Muscle of back (tissue), 11 donors: ENCODE data around the gene RNF220. TPM values are rescaled to one million over a fixed set of nuclear protein-coding genes. Genes with fewer than 3 reads are reported as not detected.
"Not testable (repeated sequence)": the region's sequence is repeated elsewhere in the genome, so short reads cannot be mapped to it uniquely, and the experiment has no call there.

Experiments used
- DNase-seq, 3 donors: peaks; one replicate each; pipeline versions ENCODE4 v3.0.0 to v3.0.0-alpha.2; 2013
- polyA plus RNA-seq, 10 donors: library from polyadenylated mRNA; unstranded; fragments of 120-200 nt; gene quantifications; one replicate each; pipeline ENCODE4 v1.2.1, GENCODE V29; 2013; ENCODE audit not compliant: insufficient read length in 10 of 10

RNF220 gene
- polyA plus RNA-seq, 10 donors, result 42.6 to 70.8 (median 54.1) TPM

DNA sequence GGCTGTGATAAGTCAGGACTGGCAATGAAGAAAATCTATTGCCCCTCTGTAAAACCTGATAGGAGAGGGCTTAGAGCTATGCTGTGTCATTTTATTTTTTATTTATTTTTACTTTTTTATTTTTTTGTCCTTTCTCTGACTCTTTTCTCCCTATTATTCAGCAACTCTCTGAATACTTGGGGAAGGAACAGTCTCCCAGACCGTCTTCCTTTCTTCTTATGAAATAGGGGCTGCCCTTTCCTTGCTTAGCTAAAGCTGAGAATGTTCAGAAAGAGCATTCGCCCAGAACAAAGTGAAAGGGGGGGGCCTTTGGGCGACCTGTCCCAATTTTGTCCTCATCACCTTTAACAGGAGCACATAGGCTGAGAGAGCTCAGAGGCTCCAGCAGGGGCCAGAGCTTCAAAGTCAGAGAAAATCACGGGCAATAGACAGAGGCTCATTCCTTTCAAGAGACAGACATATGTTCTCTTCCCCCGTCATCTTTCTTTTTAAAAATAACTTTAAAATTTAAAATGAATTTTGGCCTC is 80.9 kb downstream of the RNF220 start:
- DNase-seq, result no peak

DNA sequence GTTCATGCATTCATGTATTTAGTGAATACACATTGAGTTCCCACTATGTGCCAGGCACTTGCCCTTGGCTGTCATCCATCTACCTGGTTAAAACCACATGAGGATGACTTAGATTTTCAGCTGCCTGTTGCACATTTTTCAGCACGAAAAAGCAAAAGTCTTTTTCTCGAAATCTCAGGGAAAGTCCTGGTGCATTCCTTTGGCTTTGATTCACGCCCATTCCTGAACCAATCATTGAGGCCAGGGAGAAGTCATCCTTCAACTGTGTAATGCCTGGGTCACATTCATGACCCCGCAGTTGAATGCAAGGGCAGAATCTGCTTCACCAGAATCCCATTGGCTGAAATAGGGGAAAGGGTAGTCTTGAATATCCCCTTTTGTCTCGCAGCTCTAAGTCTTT is 84.4 kb downstream of the RNF220 start:
- no peak for DNase-seq

DNA sequence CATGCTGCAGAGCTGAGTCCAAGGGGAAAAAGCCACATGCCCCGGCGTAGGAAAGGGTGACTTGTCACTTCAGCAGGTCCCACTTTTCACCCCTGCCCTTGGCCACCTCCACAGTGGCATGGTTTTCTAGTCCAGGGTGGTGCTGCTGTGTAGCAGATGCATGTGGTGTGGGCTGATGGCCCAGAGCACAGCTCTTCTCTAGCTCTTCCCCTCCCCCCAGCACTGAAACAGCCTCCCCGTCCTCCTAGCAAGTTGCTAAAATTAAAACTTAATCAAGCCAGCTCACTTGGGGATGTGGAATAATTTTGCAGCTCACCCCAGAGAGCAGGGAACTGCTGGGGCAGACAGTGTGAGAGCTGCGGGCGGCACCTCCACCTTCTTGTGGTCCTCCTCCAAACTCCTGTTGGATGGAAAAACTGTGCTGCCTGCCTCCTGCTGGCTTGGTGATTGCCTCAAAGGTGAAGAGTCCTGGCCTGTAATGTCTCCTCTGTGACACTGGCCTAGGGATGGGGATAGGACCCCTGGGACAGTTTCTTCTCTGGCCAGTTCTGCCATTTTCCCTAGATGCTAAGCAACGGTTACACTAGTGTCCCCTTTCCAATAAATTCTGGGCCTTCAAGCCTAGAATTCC is 91.6 kb downstream of the RNF220 start:
- no peak for DNase-seq

DNA sequence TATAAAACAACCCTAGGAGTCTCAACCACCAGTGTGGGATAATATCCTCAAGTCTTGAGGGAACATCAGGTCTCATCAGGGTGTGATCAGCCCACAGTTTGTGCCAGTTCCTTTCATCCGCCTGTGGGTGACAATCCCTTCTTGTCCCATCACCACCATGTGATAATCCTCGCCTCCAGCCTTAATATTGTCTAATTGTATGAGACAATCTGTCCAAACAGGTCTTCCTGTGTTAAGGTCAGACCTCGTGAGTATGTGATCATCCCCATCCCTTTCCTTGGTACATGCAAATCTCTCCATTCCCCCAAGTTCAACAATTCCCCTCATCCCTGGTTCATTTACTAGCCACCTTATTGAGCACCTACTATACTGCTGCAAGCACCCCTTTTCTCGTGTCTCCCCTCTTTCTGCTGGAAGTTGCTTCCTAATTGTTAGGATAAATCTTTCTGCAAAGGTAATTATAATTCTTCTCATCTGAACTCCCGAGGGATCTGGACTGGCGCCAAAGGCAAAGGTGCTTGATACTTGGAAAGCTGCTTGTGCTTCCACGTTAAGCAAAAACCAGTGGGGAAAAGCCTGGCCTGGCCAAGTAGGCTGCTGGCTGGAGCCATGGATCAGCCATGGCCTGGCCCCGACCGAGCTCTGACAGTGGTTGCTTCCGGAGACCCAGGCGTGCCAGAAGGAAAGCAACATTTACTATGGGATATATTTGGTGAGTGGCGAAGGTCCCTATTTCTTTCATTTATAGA is 92.5 kb downstream of the RNF220 start:
- no peak for DNase-seq

DNA sequence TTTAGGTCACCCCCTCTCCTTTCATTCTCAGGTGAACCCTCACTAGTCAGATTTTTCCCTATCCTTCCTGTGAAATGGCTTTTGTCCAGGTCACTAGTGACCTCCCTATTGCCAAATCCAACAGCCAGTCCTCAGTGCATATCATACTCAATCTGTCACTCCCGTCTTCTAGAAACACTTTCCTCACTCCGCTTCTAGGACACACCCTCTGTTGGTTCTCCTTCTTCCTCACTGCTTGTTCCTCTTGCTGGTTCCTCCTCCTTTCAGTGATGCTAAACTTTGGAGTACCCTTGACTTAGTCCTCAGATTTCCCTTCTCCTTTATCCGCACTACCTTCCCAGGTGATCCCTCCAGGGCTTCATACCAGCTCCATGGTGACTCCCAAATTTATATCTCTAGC is 94.3 kb downstream of the RNF220 start:
- no peak for DNase-seq

DNA sequence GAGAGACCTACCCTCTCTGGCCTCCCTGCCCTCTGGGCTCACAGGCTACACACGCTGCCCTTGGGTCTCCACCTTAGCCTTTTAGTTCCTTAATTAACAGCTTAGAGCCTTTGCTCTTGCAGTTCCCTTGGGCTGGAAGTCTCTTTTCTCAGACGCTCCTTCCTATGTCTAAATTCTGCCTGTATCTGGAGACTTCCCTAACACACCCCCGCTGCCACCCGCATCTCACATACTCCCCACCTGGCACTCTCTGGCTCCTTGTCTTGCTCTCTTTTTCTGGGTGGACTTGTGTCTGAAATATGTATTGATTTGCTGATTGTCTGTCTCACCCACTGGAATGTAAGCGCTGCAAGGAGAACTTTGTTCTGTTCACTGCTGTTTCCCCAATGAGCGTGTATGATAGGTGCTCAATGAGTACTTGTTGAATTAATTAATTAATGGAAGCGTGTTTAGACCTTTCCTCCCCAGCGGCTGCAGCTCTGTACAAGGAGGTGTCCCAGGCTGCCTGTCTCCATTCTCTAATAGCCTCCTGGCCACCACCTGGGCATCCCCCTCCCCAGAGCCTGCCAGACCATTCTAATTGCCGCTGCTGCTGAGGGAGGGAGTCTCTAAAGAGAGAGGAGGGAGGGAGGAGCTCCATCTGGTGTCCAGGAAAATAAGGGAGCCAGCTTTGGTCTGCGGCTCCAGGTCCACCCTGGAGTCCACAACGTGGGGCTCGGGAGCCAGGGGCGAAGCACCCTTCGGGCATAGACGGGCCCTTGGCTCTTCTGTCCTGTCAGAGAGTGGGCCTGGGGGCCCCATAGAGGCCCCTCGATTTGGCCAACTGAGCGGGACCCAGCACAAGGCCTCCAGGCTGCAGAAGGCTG is 95.4 kb downstream of the RNF220 start:
- peak in 1 of 3 donors; percentile 35 for DNase-seq

DNA sequence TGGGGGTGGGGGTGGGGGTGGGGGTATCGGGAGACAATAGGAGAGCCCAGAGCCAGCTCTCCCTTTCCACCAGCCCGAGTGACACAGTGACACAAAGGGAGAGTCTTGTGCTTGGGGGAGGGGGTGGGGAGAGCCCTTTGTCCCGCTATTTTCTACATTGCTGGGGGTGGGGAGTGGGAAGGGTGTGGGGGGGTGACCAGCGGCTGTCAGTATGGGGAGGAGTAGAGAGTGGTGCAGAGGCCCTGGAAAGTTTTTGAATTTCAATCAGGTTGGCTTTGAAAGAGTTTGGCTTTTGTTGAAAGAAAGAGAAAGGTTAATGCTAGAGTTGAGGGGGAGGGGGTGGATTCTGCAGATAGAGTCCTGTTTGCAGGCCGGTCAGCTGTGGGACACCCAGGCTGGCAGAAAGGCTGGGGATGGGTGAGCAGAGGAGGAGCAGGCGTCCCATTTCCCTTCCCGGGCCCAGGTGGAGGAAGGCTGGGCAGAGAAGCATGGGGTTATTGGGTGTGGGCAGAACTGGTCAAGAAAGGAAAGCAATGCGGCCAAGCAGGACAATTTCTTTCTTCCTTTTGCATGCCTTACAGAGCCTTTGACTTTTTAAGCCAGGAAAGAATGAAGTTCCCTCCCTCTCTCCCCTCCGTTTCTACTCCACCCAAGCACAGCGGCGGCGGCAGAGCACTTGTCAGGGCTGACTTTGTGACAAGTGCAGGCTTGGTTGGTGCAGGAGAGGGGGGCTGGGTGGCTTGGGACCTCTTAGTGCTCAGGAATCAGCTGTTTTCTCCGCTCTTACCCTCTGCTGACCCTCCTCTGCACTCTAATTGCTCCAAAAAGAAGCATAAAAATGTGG is 96.2 kb downstream of the RNF220 start:
- DNase-seq, result peak in 2 of 3 donors; percentile 10 to 45

DNA sequence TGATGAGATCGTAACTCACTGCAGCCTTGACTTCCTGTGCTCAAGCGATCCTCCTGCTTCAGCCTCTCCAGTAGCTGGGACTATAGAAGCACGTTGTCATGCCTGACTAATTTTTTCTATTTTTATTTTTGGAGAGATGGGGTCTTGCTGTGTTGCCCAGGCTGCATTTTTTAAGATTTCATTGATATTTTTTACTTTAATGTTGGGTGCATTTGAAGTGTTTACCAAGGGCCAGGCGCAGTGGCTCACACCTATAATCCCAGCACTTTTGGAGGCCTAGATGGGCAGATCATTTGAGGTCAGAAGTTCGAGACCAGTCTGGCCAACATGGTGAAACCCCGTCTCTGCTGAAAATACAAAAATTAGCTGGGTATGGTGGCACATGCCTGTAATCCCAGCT is 97.8 kb downstream of the RNF220 start:
- DNase-seq, result not testable (repeated sequence)

DNA sequence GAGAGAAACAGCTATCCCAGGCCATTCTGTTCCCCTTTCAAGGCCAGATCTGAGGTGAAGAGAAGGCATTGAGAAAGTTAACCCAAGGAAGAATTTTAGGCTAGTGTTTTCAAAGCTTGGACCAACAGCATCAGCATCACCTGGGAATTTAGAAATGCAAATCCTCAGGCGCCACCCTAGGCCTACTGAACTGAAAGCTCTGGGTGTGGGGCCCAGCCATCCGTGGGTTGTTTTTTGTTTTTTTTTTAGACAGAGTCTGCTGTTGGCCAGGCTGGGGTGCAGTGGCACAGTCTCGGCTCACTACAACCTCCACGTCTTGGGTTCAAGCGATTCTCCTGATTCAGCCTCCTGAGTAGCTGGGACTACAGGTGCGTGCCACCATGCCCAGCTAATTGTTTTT is 98.6 kb downstream of the RNF220 start:
- DNase-seq, result no peak

DNA sequence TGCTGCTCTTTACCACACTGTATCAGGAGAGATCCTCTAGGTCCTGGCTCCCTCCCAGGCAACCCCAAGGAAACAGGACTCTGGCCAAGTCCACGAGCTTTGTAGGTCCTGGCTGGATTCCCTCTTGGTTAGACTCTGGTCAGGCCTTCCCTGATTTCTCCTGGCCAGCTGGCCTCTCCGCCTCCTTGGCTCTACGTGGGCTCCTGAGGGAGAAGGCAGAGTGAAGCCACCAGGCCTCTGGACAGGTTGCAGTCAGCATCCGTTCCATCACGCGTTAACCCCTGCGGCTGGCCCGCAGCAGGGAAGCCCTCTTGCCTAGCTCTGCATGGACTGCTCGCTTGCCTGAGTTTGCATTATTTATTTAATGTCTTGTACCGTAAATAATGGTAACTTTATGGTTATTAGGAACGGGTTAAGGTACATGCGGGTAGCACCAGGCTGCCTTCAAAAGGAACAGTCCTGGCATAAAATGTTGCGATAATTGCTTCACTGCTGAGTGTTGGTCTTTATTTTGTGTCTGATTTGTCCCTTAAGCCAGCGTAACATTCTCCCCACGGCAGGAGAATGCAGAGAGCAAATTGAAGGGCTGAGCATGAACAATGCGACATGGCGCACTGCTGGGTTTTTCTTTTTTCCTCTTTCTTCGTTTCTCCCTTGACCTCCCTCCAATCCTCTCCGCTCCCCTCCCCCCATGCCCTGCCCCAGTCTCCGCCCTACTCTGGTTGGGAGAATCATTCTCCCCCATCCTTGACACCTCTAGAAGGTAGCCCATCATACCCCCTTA is 100.3 kb downstream of the RNF220 start:
- peak in 1 of 3 donors; percentile 36 for DNase-seq

DNA sequence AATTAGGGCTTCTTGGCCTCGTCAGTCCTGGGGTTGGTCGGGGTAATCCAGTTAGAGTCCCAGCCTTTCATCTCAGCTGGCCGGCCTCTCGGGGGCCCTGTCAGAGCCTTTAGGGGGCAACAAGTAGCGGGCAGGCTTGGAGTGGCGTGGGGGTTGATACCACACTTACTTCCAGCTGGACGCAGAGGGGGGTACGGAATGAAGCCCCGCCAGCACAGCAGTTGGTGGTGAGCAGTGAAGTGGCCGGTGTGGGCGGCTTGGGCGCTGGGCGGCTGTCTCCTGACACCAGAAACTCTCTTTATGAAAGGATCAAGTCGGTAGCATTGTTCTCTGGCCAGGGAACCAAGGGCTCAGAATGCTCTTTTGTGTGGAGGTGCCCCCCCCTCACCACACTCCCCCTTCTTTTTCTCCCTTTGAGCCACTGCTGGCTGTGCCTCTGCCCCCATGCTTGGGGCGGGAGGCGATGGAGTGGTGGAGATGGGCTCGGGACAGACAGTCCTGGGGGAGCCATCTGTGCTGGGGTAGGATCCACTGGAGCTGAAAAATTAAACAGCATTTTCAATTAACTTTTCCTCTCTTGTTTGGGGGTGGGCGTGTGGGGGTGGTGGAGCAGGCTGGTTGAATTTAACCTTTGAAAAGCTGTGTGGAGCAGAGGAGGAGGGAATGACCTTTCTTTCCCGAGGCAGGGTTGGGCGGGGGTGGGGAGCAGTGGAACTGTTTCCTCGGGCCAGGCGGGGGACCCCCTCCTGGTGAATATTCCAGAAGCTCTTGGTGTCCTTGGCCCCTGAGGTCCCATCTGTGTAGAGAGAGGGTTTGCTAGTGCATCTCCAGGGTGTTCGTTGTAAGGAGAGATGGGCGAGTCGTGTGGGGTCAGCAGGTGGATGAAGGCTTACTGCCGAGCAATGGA is 102.7 kb downstream of the RNF220 start:
- no peak for DNase-seq

DNA sequence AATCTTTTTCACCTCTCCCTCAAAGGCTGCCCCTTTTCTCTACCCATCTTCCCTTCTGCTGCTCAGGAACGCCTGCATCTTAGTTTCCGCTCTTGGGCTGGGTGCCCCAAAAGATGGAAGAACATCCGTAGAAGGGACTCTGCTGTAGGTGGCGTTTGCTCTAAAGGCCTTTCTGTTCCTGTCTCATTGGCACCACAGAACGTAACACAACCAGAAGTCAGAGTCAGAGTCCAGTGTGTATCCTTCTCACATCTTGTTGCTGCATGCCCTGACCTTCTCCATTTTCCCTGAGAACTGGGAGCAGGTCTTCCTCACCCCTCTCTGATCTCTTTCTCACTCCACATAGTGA is 103.3 kb downstream of the RNF220 start:
- no peak for DNase-seq

DNA sequence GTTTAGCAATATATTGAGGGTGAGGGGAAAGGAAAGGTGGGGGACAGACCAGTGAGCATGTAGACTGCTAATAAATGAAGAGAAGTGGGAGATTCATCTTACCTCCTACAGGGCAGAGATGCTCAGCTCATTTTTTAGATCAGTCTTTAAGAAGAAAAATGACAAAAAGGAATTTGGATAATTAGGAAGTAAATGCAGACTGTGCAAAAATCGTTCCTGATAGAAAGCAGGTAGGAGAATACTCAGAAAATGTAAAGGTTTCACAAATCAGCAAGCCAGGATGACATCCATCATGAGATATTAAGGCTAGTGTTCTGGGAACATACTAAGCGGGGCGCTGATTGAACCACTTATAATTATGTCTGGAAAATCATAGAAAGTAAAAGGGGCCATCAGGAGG is 106.3 kb downstream of the RNF220 start:
- no peak for DNase-seq

DNA sequence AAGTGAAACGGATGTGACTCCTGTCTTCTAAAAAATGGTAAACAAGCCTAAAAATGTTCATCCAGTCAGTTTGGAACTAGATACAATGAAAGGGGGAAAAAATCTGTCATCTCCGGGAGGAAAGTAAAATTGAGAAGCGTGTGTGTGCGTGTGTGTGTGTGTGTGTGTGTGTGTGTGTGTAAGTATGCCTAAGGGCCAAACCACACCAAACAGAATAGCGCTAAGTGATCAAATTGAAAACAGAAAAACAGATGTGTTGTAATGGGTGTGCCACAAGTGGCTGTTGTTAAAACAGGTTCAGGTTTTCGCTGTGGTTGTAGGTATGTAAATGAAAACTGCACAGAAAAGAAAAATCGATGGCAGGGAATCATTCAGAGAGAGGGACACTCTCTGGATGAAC is 106.7 kb downstream of the RNF220 start:
- no peak for DNase-seq

DNA sequence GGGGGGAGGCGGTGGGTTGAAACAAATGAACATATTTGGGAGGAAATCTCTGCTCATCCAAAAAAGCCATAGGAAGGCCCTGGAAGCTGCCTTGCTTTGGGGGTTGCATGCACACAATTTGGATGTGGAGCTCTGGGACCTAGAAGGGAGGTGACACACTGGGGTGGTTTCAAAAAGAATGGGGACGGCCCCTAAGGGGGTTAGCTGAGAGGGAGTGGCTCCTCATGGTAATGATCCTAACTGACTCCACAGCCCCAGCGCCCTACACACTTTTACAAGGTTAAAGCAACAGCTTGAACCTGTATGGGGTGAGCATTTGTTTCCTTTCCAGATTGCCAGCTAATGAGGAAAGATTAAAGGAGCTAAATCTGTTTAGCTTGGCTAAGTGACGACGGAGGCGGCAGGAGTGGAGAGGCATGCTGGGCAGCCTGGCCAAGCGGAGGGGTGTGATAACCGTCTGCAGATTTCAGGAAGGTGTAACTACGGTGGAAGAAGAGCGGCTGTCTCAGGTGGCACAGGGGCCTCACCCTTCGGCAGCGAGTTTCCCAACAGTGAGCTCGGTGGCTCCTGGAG is 107.3 kb downstream of the RNF220 start:
- no peak for DNase-seq

DNA sequence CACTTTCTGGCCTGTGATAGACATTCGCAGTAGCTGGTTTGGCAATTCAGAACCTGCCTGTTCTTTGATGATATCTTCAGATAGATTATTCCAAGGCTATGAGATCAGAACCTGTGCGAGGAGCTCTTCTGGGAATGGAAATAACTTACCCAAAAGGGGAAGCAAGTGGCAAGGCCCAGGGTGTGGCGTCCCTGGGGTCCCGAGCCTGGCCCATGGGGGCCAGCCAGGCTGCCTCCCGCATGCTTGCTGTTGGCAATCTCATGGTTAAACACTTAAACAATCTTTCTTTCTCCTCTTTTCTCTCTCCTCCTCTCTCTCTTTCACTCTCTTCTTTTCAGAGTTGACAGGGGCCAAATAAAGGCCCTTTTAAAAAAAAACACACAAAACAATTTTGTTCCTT is 108.1 kb downstream of the RNF220 start:
- DNase-seq, result no peak

DNA sequence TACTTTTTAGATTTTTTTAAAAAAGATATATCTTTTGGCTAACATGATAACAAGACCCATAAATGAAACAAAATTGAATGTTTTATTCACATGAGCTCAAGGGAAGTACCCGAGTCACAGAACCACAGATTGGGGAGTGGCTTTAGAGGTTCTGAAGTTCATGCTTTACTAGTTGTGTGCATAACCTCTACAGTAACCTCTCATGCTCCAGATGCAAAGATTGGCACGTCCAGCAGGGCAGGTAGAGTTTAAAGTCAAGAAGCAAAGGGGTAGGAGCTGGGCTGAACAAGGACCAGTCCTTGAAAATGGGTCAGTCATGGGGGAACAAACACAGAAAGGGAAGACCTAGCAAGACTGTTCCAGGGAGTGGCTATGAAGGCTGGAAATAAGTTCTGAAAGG is 109.6 kb downstream of the RNF220 start:
- DNase-seq, result no peak

DNA sequence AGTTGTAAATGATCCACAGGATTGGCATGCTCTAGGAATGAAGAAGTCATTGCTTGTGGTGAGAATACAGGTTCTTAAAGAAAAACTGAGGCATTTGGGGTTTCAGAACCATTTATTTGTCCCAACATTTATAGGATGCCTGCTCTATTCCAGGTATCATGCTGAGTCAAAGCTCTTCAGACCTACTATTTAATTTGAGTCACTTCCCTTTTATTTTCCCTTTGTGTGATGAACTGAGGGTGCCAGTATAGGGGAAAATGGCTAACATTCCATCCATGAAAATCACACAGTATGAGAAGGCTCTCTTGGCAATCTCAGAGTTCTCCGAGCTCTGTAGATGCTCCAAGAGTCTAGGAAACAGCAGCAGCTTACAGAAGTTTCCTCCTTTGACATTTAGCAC is 110.4 kb downstream of the RNF220 start:
- no peak for DNase-seq

DNA sequence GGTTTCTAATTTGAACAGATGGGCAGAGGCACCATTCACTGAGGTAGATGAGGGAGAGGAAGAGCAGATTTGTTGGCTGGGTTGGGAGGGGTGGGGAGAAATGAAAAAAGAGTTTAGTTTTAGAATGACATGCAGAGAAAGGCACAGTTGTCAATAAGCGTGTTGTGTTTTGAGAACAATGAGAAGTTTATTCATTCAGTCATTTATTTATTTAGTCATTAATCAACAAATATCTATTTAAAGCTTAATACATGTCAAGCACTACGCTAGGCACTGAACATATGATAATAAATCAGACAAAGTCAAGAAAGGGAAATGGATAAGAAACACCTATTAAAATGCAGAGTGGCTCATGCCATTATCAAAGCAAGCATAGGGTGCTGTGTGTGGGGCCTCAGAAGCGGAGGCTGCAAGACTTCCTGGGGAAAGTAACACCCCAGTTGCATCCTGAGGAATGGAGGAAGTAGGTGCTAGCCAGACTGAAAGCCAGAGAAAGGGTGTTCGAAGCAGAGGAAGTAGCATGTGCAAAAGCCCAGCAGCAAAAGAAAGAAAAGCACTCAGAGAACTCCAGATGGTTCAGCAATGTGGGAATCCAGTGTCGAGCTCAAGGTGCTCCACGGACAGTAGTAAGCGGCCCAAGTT is 114.1 kb downstream of the RNF220 start:
- no peak for DNase-seq
